Measurements from ENCODE around the gene KLHL11.

KLHL11 gene

GRCh38 chr17:41806685-41807445 lies 58.4 kb downstream of the KLHL11 start:
- in situ Hi-C loops (cut with HindIII; ENCODE audit: low pct_ligation_motif_present, low sequenced_read_pairs): loop anchor here (10.0 kb wide), 1 partner anchor 62 kb away; no protein-coding TSS in a partner anchor
- H3K27ac ChIP-seq: no peak overlapping the region
- peaks cover 22% of the 10 kb centered on the region for H3K36me3 ChIP-seq (replicated peaks)
- TF ChIP-seq CTCF (IDR thresholded peaks at IDR 0.05; ENCODE audit: low read depth, low read length, missing control alignments): no peak
- DNase-seq: no peak
- no peaks in the 10 kb centered on the region for H3K27me3 ChIP-seq (replicated peaks)
- no peak overlapping the region for H3K4me3 ChIP-seq (ENCODE audit: low read depth, low read length)
